ENCODE measurements around the gene THSD1.
A peak's percentile ranks its signal among the peaks of the same experiment; 100 is the strongest.

DNA sequence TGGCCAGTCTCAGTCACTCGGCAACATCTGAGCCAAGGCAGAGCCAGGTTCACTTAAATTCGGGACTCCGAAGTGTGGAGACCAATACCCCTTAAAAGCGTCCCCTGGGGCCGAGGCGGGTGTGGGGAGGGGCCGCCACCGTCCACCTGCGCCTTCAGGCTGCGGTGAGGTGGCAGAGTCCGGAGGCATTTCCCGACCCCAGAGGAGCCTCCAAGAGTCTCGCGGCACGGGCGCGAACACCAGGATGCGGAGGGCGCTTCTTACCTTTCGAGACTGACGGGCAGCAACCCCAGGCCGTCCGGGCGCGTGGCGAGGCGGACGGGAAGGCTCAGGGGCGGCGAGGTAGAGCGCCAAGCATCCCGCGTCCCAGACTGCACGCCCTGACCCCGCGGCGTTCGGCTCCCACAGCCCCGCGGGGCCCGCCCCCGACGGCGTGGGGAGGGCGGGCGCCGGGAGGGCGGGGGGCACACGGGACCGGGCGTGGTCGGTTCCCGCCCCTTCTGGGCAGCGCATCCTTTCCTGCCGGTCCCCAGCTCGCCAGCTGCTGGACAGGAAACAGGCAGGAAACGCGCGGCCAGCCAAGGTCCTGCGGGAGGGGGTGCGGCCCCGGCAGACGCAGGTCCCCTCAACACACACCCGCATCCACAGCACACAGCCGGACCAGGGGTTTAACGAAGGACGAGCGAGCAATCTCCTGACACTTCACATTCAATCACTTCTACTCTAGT is at the start of gene THSD1:
- TF ChIP-seq POLR2A (IDR thresholded peaks at IDR 0.05): peak in 1 of 2 donors; percentile 30
- TF ChIP-seq, protein P1, sequence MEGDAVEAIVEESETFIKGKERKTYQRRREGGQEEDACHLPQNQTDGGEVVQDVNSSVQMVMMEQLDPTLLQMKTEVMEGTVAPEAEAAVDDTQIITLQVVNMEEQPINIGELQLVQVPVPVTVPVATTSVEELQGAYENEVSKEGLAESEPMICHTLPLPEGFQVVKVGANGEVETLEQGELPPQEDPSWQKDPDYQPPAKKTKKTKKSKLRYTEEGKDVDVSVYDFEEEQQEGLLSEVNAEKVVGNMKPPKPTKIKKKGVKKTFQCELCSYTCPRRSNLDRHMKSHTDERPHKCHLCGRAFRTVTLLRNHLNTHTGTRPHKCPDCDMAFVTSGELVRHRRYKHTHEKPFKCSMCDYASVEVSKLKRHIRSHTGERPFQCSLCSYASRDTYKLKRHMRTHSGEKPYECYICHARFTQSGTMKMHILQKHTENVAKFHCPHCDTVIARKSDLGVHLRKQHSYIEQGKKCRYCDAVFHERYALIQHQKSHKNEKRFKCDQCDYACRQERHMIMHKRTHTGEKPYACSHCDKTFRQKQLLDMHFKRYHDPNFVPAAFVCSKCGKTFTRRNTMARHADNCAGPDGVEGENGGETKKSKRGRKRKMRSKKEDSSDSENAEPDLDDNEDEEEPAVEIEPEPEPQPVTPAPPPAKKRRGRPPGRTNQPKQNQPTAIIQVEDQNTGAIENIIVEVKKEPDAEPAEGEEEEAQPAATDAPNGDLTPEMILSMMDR (IDR thresholded peaks at IDR 0.05 in 4 of 5, conservative IDR thresholded peaks at IDR 0.05 in 1 of 5): no peak
